Spleen (tissue), 7 donors: Measurements from ENCODE around the gene PAK4.

Source experiments
- POLR2A ChIP-seq, 3 donors: fragments of 450-650 bp; IDR thresholded peaks; one replicate each; pipeline ENCODE4 v1.5.1; 2017; ENCODE audit warnings: antibody characterized with exemption in 3 of 3, mild to moderate bottlenecking in 1 of 3
- POLR2AphosphoS5 ChIP-seq, 3 donors: sonication (generic); formaldehyde crosslinking; IDR thresholded peaks; one replicate each; pipeline ENCODE4 v1.5.1; 2017; ENCODE audit warnings: antibody characterized with exemption in 3 of 3
- TF ChIP-seq, protein P1 (sequence below), 11 experiments: fragments of 200-600 bp in 7 of 11; fragments of 450-650 bp in 4 of 11; sonication (generic) in 4 of 11; IDR thresholded peaks in 8 of 11; conservative IDR thresholded peaks in 3 of 11; 1 replicate in 7 of 11; 2 replicates in 4 of 11; pipeline versions ENCODE4 v1.4.0 to v1.8.0; 2016 to 2021; ENCODE audit warnings: antibody characterized with exemption in 11 of 11, inconsistent platforms in 4 of 11, mild to moderate bottlenecking in 1 of 11
- donor health status: DM: no; HTN: no; CAD: no; lungs with moderate emphysema.
- donor health status: DM: no; HTN: no; CAD: no.
- donor health status: DM: no; HTN: no; CAD: no.

DNA sequence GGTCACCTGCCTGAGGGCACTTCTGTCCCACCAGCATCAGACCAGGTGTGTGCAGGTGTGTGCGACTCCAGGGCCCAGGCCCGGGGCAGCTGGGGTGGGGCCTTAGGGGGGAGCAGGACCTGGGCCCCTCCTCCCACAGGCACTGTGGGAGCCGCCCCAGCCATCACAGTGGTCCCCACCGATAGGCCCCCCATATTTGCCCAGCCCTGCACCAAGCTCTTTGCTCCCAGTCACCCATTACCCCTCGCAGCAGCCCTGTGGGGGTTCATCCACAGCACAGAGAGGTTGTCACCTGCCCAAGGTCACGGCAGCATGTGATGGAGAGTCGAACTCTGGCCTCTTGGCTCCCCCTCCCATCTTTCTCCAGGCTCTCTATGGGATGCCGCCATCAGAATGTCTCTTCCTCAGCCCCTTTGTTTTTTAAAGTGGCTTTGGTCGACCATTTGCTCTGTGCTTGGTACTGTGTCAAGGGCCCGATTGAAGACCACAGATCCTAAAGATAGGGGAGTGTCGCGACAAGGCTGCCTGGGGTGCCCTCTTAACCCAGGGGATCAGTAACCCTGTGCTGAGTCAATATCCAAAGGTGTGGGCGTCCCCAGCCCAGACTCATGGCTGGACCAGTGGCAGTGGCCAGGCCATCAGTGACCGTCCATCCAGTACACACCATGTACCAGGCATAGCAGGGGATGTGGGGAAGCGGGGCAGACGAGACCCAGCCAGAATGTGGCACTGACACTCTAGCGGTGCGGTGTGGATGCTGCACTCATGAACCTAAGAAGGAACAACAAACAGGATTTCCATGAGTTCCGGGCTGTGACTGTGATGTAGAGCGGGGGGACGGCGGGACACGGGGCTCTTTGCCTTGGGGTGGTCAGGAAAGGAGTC lies 42.9 kb downstream of the PAK4 start:
- TF ChIP-seq POLR2A (IDR thresholded peaks at IDR 0.05) (no peak), POLR2AphosphoS5 (IDR thresholded peaks at IDR 0.05) (no peak)
- TF ChIP-seq, protein P1, sequence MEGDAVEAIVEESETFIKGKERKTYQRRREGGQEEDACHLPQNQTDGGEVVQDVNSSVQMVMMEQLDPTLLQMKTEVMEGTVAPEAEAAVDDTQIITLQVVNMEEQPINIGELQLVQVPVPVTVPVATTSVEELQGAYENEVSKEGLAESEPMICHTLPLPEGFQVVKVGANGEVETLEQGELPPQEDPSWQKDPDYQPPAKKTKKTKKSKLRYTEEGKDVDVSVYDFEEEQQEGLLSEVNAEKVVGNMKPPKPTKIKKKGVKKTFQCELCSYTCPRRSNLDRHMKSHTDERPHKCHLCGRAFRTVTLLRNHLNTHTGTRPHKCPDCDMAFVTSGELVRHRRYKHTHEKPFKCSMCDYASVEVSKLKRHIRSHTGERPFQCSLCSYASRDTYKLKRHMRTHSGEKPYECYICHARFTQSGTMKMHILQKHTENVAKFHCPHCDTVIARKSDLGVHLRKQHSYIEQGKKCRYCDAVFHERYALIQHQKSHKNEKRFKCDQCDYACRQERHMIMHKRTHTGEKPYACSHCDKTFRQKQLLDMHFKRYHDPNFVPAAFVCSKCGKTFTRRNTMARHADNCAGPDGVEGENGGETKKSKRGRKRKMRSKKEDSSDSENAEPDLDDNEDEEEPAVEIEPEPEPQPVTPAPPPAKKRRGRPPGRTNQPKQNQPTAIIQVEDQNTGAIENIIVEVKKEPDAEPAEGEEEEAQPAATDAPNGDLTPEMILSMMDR (IDR thresholded peaks at IDR 0.05 in 8 of 11, conservative IDR thresholded peaks at IDR 0.05 in 3 of 11) = no peak
